Psoas muscle (tissue), 8 donors: Measurements from ENCODE around the gene CHRM4. TPM values are rescaled to one million over a fixed set of nuclear protein-coding genes. Genes with fewer than 3 reads are reported as not detected.

Experiments
- ATAC-seq, 4 donors: fragments of 200-7000 bp; cut with Tn5 transposase; one replicate each; pipeline ENCODE4 v1.9.1; 2020; ENCODE audit warnings: moderate library complexity in 3 of 4, mild to moderate bottlenecking in 2 of 4
- DNase-seq, 2 donors: peaks; one replicate each; pipeline ENCODE4 v3.0.0-alpha.2; 2020
- H3K27ac ChIP-seq: fragments of 200-600 bp; one replicate; pipeline ENCODE4 v1.8.0; 2022
- H3K27me3 ChIP-seq, 3 donors: fragments of 200-600 bp in 1 of 3; one replicate each; pipeline versions ENCODE4 v1.6.1 to v1.8.0; 2013 to 2022; ENCODE audit warnings: low read length in 2 of 3, mild to moderate bottlenecking in 2 of 3, moderate library complexity in 1 of 3; ENCODE audit not compliant: insufficient read depth in 3 of 3
- H3K36me3 ChIP-seq, 2 donors: fragments of 200-600 bp in 1 of 2; one replicate each; pipeline versions ENCODE4 v1.6.1 to v1.8.0; 2013 to 2022; ENCODE audit warnings: low read depth in 1 of 2, mild to moderate bottlenecking in 1 of 2, moderate library complexity in 1 of 2; ENCODE audit not compliant: insufficient read depth in 1 of 2
- H3K4me1 ChIP-seq: fragments of 200-600 bp; one replicate; pipeline ENCODE4 v1.8.0; 2022
- H3K4me3 ChIP-seq: fragments of 200-600 bp; one replicate; pipeline ENCODE4 v1.8.0; 2022; ENCODE audit warnings: mild to moderate bottlenecking
- H3K9me3 ChIP-seq: fragments of 200-600 bp; one replicate; pipeline ENCODE4 v1.8.0; 2022
- WGBS, 3 donors: extraction: QIAGEN DNeasy Blood & Tissue Kit; methylation state at CpG; one replicate each; pipeline versions ENCODE4 v1.1.6 to v1.1.7; 2013; 5-methylcytosine and 5-hydroxymethylcytosine counted together
- intact Hi-C, 2 donors: fragments of 100-400 bp; cut with DNase I; formaldehyde crosslinking; loops; one replicate each; pipeline versions ENCODE4 v1.11.0 to v1.14.2; 2022
- long read RNA-seq, 2 donors: library from polyadenylated mRNA; unstranded; transcript quantifications; one replicate each; pipeline ENCODE4 v2.0.0, GENCODE V29; 2021
- polyA plus RNA-seq, 3 donors: library from polyadenylated mRNA; stranded (reverse); fragments of 200-250 nt; gene quantifications; one replicate each; pipeline ENCODE4 v1.2.3, GENCODE V29; 2013
- total RNA-seq, 4 donors: library from RNA; stranded (reverse); fragmentation: NEBNext Ultra II Directional in 2 of 4; extraction: Animal tissue kit (Norgen Biotek cat#: 25700) in 2 of 4; gene quantifications; one replicate each; pipeline versions ENCODE4 v1.2.1 to v1.2.4, GENCODE V29; 2021 to 2023
- TF ChIP-seq, protein P1 (sequence below): fragments of 200-600 bp; IDR thresholded peaks from one replicate; pipeline ENCODE4 v1.8.0; 2022; ENCODE audit warnings: antibody characterized with exemption
- donor health status: healthy with polysubstance abuse.
- donor health status: DM: no; HTN: no; CAD: no; lungs with moderate emphysema.
- donor health status: Bipolar disorder and iron deficiency.
- donor health status: healthy.
- donor health status: DM: yes; HTN: yes; CAD: no.
- donor health status: DM: no; HTN: no; CAD: no.
- donor health status: DM: no; HTN: no; CAD: no.
- donor health status: DM: yes; HTN: yes; CAD: no.

Gene CHRM4
- not detected for total RNA-seq
- polyA plus RNA-seq, result not detected
- long read RNA-seq, donor 1, result 0 reads
- long read RNA-seq, donor 2, result 0 reads

DNA sequence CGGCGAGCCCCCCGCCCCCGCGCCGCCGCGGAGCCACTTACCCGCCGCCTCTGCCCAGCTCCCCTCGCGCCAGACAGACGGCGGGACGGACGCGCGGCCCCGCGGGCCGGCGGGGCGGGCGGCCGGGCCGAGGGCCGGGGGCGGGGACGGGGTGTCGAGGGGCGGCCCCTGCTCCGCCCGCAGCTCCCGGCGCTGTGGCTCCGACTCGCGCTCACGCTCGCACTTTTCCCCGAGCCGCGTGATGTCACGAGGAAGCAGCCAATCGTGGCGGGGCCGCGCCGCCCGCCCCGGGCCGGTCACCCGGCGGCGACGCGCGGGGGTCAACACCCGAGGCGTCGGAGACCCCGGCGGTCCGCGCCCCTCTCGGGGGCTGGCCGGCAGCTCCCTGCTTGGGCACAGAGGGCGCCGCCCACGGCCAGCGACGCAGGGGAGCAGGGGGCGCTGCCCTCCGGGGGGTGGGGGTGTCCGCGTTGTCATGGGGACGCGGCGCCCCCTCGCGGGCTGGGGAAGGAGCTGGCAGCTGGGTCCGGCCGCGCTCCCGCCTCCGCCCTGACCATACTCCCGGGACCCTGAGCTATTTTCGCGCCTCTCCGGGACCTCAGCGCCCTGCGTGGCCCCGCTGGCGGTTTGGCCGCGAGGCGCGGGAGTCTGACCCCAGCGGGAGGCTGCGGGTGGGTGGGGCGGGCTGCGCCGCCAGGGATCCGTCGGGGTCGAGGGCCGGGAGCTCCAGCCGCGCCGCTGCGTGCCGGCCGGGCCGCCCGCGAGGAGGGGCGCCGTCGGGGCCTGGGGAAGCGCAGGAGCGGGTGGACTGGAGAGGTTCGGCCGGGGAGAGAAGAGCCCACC lies at the start of gene CHRM4:
CHRM4 (minus strand) TSS at position 199 of the 843 bp plus-strand sequence. CDS start 5,219 bp downstream, outside the sequence.
- WGBS, 3 donors, result 1% methylated on average over 43 to 123 of the region's 123 CpGs
- Histone ChIP-seq H3K27ac (no peak within 1 kb of the TSS), H3K36me3 (peaks cover 0 to 12% of the 10 kb centered on the region in 2 donors), H3K4me3 (peak within 1 kb of the TSS; percentile 56), H3K9me3 (no peaks in the 10 kb centered on the region), H3K27me3 (peaks cover 0 to 50% (median 14%) of the 10 kb centered on the region in 3 donors), H3K4me1 (peaks cover 21% of the 10 kb centered on the region)
- DNase-seq, result no peak
- intact Hi-C loops, result loop anchor here (5.0 to 10.0 kb wide), 2 partner anchors 223 to 226 kb away; partner anchors contain the start of genes ATG13 (in 2 of the 2) and HARBI1 (in 2 of the 2)
- TF ChIP-seq, protein P1, sequence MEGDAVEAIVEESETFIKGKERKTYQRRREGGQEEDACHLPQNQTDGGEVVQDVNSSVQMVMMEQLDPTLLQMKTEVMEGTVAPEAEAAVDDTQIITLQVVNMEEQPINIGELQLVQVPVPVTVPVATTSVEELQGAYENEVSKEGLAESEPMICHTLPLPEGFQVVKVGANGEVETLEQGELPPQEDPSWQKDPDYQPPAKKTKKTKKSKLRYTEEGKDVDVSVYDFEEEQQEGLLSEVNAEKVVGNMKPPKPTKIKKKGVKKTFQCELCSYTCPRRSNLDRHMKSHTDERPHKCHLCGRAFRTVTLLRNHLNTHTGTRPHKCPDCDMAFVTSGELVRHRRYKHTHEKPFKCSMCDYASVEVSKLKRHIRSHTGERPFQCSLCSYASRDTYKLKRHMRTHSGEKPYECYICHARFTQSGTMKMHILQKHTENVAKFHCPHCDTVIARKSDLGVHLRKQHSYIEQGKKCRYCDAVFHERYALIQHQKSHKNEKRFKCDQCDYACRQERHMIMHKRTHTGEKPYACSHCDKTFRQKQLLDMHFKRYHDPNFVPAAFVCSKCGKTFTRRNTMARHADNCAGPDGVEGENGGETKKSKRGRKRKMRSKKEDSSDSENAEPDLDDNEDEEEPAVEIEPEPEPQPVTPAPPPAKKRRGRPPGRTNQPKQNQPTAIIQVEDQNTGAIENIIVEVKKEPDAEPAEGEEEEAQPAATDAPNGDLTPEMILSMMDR, result no peak
- ATAC-seq, result no peak

DNA sequence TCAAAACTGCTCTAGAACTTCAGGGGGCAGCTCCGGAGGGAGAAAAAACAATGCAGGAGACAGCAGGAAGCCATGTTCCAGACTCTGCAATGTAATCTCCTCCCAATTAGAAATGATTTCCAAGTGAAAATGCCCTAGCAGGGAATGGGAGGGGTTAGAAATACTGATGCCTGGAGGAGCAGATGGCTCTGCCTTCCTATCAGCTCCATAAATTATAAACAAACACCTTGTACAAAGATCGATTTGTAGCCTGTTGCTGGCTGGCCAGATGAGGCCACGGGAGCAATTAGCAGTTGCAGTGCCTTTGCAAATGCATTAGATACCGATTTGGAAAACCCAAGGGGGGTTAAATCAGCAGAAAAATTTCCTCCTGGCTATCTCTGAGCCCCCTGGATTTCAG lies 46.6 kb upstream of the CHRM4 start:
- Histone ChIP-seq H3K27ac (no peak overlapping the region), H3K9me3 (no peaks in the 10 kb centered on the region), H3K4me3 (no peak overlapping the region), H3K27me3 (no peaks in the 10 kb centered on the region), H3K4me1 (no peaks in the 10 kb centered on the region), H3K36me3 (peaks cover 0 to 31% of the 10 kb centered on the region in 2 donors)
- ATAC-seq (no peak), DNase-seq (no peak)
- intact Hi-C loops, result no loop called here
- 49 to 60% (median 56%) methylated on average over 4 of the region's 4 CpGs for WGBS, 3 donors
- TF ChIP-seq, protein P1, result no peak

DNA sequence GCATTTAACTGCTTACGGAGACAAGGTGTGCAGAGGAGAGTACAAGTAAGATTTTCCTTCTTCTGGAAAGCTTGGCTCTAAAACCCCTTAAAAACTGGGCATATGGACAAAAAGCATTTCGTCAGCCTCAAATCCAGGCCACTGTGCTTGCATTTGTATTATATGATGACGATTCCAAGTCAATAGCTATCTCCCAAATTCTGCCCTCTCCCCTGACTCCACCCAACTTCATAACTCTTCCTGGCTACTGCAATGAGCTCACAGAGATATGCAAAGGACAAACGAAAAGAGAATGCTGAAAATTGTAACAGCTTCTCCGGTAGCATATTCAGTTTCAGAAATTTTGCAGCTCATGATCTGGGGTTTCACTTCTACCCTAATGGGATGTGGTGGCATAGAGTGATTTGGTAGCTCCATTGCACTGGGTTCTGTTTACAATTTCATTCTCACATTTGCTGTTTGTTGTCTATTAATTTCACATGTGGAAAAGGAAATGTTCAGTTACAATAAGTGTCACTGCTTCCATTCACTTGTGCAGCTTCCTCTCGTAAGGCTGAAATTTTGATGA lies 45.6 kb upstream of the CHRM4 start:
- DNase-seq, result no peak
- H3K27me3 ChIP-seq, result no peaks in the 10 kb centered on the region
- ATAC-seq, result no peak
- H3K4me1 ChIP-seq, result no peaks in the 10 kb centered on the region
- H3K27ac ChIP-seq, result no peak overlapping the region
- no peak overlapping the region for H3K4me3 ChIP-seq
- no peaks in the 10 kb centered on the region for H3K9me3 ChIP-seq
- intact Hi-C loops, result no loop called here
- 73 to 84% (median 77%) methylated on average over 6 of the region's 6 CpGs for WGBS, 3 donors
- H3K36me3 ChIP-seq, result peaks cover 2 to 31% of the 10 kb centered on the region in 2 donors
- TF ChIP-seq, protein P1, result no peak

DNA sequence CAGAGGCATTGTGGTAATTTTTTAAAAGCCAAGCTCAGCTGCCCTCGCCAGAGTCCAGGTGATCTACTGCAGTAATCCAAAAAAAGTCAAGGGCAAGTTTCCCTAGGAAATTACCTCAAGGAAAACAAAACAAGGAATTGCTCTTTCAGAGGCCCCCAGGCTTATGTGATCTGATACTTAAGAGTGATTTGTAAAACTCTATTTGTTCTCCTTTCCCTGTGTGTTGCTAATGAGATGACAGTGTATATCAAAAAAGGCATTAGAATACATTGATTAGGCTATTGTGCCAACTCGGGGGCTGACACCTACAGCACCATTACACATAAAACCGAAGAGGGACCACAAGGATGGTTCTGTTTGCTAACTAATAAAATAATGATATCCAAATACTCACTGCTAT lies 44.5 kb upstream of the CHRM4 start:
- Histone ChIP-seq H3K27me3 (no peaks in the 10 kb centered on the region), H3K36me3 (peaks cover 2 to 37% of the 10 kb centered on the region in 2 donors), H3K4me3 (no peak overlapping the region), H3K4me1 (no peaks in the 10 kb centered on the region), H3K27ac (no peak overlapping the region), H3K9me3 (no peaks in the 10 kb centered on the region)
- ATAC-seq (no peak), DNase-seq (no peak)
- TF ChIP-seq, protein P1, result no peak
- intact Hi-C loops, result no loop called here
- 77 to 84% (median 83%) methylated on average over 3 of the region's 3 CpGs for WGBS, 3 donors
